Liver (tissue), 9 donors: Measurements from ENCODE around the gene GALNT6. TPM values are rescaled to one million over a fixed set of nuclear protein-coding genes. Genes with fewer than 3 reads are reported as not detected.

Source experiments
- DNase-seq: peaks from one replicate; pipeline ENCODE4 v3.0.0-alpha.2; 2017; ENCODE audit warnings: low spot score
- H3K27ac ChIP-seq, 2 donors: one replicate each; pipeline ENCODE4 v1.7.0; 2013; ENCODE audit warnings: inconsistent platforms in 2 of 2, low read length in 2 of 2, control low read depth in 1 of 2, low read depth in 1 of 2, mild to moderate bottlenecking in 1 of 2
- H3K27me3 ChIP-seq, 4 donors: one replicate each; pipeline versions ENCODE4 v1.6.1 to v1.7.0; 2013; ENCODE audit warnings: low read length in 3 of 4, inconsistent platforms in 1 of 4, mild to moderate bottlenecking in 1 of 4, moderate library complexity in 1 of 4; ENCODE audit not compliant: control insufficient read depth in 4 of 4, insufficient read depth in 4 of 4
- H3K36me3 ChIP-seq, 4 donors: one replicate each; pipeline versions ENCODE4 v1.6.1 to v1.7.0; 2013; ENCODE audit warnings: low read length in 3 of 4, mild to moderate bottlenecking in 3 of 4, low read depth in 1 of 4, moderate library complexity in 1 of 4; ENCODE audit not compliant: control insufficient read depth in 4 of 4, insufficient read depth in 3 of 4
- H3K4me1 ChIP-seq, 4 donors: one replicate each; pipeline versions ENCODE4 v1.6.1 to v1.7.0; 2013; ENCODE audit warnings: low read length in 3 of 4, mild to moderate bottlenecking in 3 of 4, moderate library complexity in 1 of 4; ENCODE audit not compliant: control insufficient read depth in 4 of 4, insufficient read depth in 4 of 4
- H3K4me3 ChIP-seq, 3 donors: one replicate each; pipeline versions ENCODE4 v1.6.1 to v1.7.0; 2013; ENCODE audit warnings: low read length in 3 of 3, control low read depth in 1 of 3, low read depth in 1 of 3, mild to moderate bottlenecking in 1 of 3
- H3K9ac ChIP-seq, 2 donors: one replicate each; pipeline ENCODE4 v1.7.0; 2013; ENCODE audit warnings: low read length in 2 of 2, mild to moderate bottlenecking in 2 of 2, moderate library complexity in 2 of 2, control low read depth in 1 of 2, low read depth in 1 of 2
- H3K9me3 ChIP-seq, 4 donors: one replicate each; pipeline versions ENCODE4 v1.6.1 to v1.7.0; 2013; ENCODE audit warnings: low read length in 3 of 4; ENCODE audit not compliant: control insufficient read depth in 4 of 4
- ATF3 ChIP-seq: IDR thresholded peaks from 2 replicates; pipeline ENCODE4 v1.6.1; 2016; ENCODE audit warnings: antibody characterized with exemption
- FOXA1 ChIP-seq: IDR thresholded peaks from 2 replicates; pipeline ENCODE4 v1.6.1; 2016; ENCODE audit warnings: antibody characterized with exemption
- FOXA2 ChIP-seq: IDR thresholded peaks from 2 replicates; pipeline ENCODE4 v1.6.1; 2016; ENCODE audit warnings: antibody characterized with exemption
- GABPA ChIP-seq, 2 donors: IDR thresholded peaks in 1 of 2; conservative IDR thresholded peaks in 1 of 2; 2 replicates each; pipeline ENCODE4 v1.6.1; 2016; ENCODE audit warnings: antibody characterized with exemption in 2 of 2, mild to moderate bottlenecking in 1 of 2, moderate library complexity in 1 of 2
- HNF4A ChIP-seq, 2 donors: conservative IDR thresholded peaks; 2 replicates each; pipeline ENCODE4 v1.6.1; 2016; ENCODE audit warnings: antibody characterized with exemption in 2 of 2, mild to moderate bottlenecking in 2 of 2
- JUND ChIP-seq, 2 donors: IDR thresholded peaks; 2 replicates each; pipeline ENCODE4 v1.6.1; 2016; ENCODE audit warnings: antibody characterized with exemption in 2 of 2
- NR2F2 ChIP-seq: IDR thresholded peaks from 2 replicates; pipeline ENCODE4 v1.6.1; 2016; ENCODE audit warnings: antibody characterized with exemption
- RAD21 ChIP-seq, 2 donors: IDR thresholded peaks; 2 replicates each; pipeline ENCODE4 v1.6.1; 2016; ENCODE audit warnings: antibody characterized with exemption in 2 of 2, mild to moderate bottlenecking in 2 of 2
- REST ChIP-seq: IDR thresholded peaks from 2 replicates; pipeline ENCODE4 v1.6.1; 2016; ENCODE audit warnings: antibody characterized with exemption, mild to moderate bottlenecking
- RXRA ChIP-seq, 2 donors: IDR thresholded peaks; 2 replicates each; pipeline ENCODE4 v1.6.1; 2017 to 2018; ENCODE audit warnings: antibody characterized with exemption in 2 of 2, mild to moderate bottlenecking in 1 of 2
- SP1 ChIP-seq: IDR thresholded peaks from 2 replicates; pipeline ENCODE4 v1.6.1; 2018; ENCODE audit warnings: antibody characterized with exemption, mild to moderate bottlenecking
- TAF1 ChIP-seq: conservative IDR thresholded peaks from 2 replicates; pipeline ENCODE4 v1.6.1; 2016; ENCODE audit warnings: antibody characterized with exemption, mild to moderate bottlenecking
- YY1 ChIP-seq: IDR thresholded peaks from 2 replicates; pipeline ENCODE4 v1.6.1; 2016; ENCODE audit warnings: antibody characterized with exemption, mild to moderate bottlenecking
- WGBS: extraction: QIAGEN DNeasy Blood & Tissue Kit; methylation state at CpG from one replicate; pipeline ENCODE4 v1.1.7; 2013; 5-methylcytosine and 5-hydroxymethylcytosine counted together
- polyA plus RNA-seq, 2 donors: library from polyadenylated mRNA; stranded (reverse) in 1 of 2; unstranded in 1 of 2; fragments of 200-250 nt in 1 of 2; fragments of >200 nt in 1 of 2; fragmentation: Nextera tagmentation in 1 of 2; extraction: Ambion mirVana in 1 of 2; gene quantifications; one replicate each; pipeline versions ENCODE4 v1.2.1 to v1.2.3, GENCODE V29; 2013 to 2015
- total RNA-seq, 2 donors: library from RNA; depleted of rRNA; stranded (reverse); fragments of >200 nt; gene quantifications; one replicate each; pipeline ENCODE4 v1.2.3, GENCODE V29; 2014
- TF ChIP-seq, protein P1 (sequence below): fragments of 150-350 bp; IDR thresholded peaks from 2 replicates; pipeline ENCODE4 v1.5.1; 2017; ENCODE audit warnings: improper control_type of control experiment, low read depth, low read length; ENCODE audit not compliant: missing input control
- TF ChIP-seq, protein P2 (sequence below): IDR thresholded peaks from 2 replicates; pipeline ENCODE4 v1.6.1; 2016; ENCODE audit warnings: antibody characterized with exemption
- donor health status: healthy.
- donor health status: healthy.
- donor health status: healthy.
- donor health status: healthy.
- donor health status: healthy.

Gene GALNT6
- total and polyA plus RNA-seq, 4 donors = 0.40 to 24.1 (median 1.2) TPM

DNA sequence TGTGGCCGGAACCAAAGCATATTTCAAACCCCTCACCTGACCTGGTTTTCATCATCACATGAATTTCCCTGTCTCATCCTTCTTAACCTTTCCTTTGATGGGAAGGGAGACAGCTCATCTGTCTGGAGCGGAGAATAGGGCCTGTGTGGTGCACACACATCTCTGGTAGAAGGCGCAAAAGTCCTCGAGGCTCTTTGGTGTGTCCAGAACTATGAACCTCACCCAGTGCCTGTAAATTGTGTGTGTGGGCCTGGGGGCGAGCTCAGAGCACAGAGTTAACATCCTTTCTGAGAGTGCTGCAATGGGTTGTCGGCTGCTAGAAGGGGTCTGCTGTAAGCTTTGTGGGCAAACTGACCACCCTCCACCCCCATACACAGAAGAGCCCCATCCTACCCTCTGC is 749 bp downstream of the GALNT6 start:
- Histone ChIP-seq H3K36me3 (no peaks in the 10 kb centered on the region), H3K9me3 (no peaks in the 10 kb centered on the region), H3K27me3 (no peaks in the 10 kb centered on the region), H3K9ac (no peak overlapping the region), H3K4me3 (no peak overlapping the region), H3K4me1 (peaks cover 2 to 12% (median 7%) of the 10 kb centered on the region in 4 donors), H3K27ac (no peak overlapping the region)
- TF ChIP-seq REST (no peak), HNF4A (conservative IDR thresholded peaks at IDR 0.05) (no peak), YY1 (no peak), RAD21 (IDR thresholded peaks at IDR 0.05) (no peak), SP1 (no peak), FOXA1 (no peak), JUND (IDR thresholded peaks at IDR 0.05) (no peak)
- TF ChIP-seq, protein P1, sequence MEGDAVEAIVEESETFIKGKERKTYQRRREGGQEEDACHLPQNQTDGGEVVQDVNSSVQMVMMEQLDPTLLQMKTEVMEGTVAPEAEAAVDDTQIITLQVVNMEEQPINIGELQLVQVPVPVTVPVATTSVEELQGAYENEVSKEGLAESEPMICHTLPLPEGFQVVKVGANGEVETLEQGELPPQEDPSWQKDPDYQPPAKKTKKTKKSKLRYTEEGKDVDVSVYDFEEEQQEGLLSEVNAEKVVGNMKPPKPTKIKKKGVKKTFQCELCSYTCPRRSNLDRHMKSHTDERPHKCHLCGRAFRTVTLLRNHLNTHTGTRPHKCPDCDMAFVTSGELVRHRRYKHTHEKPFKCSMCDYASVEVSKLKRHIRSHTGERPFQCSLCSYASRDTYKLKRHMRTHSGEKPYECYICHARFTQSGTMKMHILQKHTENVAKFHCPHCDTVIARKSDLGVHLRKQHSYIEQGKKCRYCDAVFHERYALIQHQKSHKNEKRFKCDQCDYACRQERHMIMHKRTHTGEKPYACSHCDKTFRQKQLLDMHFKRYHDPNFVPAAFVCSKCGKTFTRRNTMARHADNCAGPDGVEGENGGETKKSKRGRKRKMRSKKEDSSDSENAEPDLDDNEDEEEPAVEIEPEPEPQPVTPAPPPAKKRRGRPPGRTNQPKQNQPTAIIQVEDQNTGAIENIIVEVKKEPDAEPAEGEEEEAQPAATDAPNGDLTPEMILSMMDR = no peak
- TF ChIP-seq, protein P2, sequence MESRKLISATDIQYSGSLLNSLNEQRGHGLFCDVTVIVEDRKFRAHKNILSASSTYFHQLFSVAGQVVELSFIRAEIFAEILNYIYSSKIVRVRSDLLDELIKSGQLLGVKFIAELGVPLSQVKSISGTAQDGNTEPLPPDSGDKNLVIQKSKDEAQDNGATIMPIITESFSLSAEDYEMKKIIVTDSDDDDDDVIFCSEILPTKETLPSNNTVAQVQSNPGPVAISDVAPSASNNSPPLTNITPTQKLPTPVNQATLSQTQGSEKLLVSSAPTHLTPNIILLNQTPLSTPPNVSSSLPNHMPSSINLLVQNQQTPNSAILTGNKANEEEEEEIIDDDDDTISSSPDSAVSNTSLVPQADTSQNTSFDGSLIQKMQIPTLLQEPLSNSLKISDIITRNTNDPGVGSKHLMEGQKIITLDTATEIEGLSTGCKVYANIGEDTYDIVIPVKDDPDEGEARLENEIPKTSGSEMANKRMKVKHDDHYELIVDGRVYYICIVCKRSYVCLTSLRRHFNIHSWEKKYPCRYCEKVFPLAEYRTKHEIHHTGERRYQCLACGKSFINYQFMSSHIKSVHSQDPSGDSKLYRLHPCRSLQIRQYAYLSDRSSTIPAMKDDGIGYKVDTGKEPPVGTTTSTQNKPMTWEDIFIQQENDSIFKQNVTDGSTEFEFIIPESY = no peak
- 84% methylated on average over 6 of the region's 6 CpGs for WGBS
- DNase-seq = no peak

- Histone ChIP-seq H3K27ac (no peak overlapping the region), H3K4me1 (peaks cover 2 to 12% (median 7%) of the 10 kb centered on the region in 4 donors), H3K9ac (no peak overlapping the region), H3K27me3 (no peaks in the 10 kb centered on the region), H3K9me3 (no peaks in the 10 kb centered on the region), H3K4me3 (no peak overlapping the region), H3K36me3 (no peaks in the 10 kb centered on the region)
- 80% methylated on average over 2 of the region's 2 CpGs for WGBS
- peak; percentile 62 for DNase-seq
- TF ChIP-seq TAF1 (no peak), NR2F2 (no peak), RAD21 (IDR thresholded peaks at IDR 0.05) (no peak), RXRA (IDR thresholded peaks at IDR 0.05) (no peak), ATF3 (no peak), REST (no peak), YY1 (no peak), SP1 (no peak), GABPA (IDR thresholded peaks at IDR 0.05 in 1 of 2, conservative IDR thresholded peaks at IDR 0.05 in 1 of 2) (no peak), FOXA2 (no peak)
- TF ChIP-seq, protein P2 = no peak
- TF ChIP-seq, protein P1 = no peak
These were observed 1.8 kb downstream of the GALNT6 start for GRCh38 chr12:51389302-51389999.
